ENCODE results near the gene ADAMTS1.

GRCh38 chr21:26881504-26882228 is 36.5 kb upstream of the ADAMTS1 start:
- TF ChIP-seq POLR2A (IDR thresholded peaks at IDR 0.05): no peak
- peak in 4 of 6 experiments; percentile 16 to 40 (median 29) for TF ChIP-seq CTCF (IDR thresholded peaks at IDR 0.05)
